Left forelimb (tissue), 1 donor: ENCODE results near the gene RND2.
A peak's percentile ranks its signal among the peaks of the same experiment; 100 is the strongest.

Experiments used
- DNase-seq: peaks from one replicate; pipeline ENCODE4 v3.0.0-alpha.2; 2018; ENCODE audit warnings: low spot score

RND2 gene

GRCh38 chr17:43006639-43007551 lies 18.1 kb upstream of the RND2 start, which contains the start of gene IFI35:
TSS of gene IFI35 (plus strand) at chr17:43006784. CDS start at chr17:43006948, 164 bp downstream.
- DNase-seq = peak; percentile 86

- DNase-seq = no peak
Observed at GRCh38 chr17:43010667-43011308, 14.2 kb upstream of the RND2 start.

- no peak for DNase-seq
Observed at GRCh38 chr17:43011728-43012472, 13.1 kb upstream of the RND2 start.

GRCh38 chr17:43013296-43013695 lies 11.7 kb upstream of the RND2 start:
- no peak for DNase-seq

- no peak for DNase-seq
Observed at GRCh38 chr17:43014020-43014648, 10.9 kb upstream of the RND2 start.

GRCh38 chr17:43014649-43015542 lies 10.1 kb upstream of the RND2 start:
- no peak for DNase-seq

GRCh38 chr17:43015579-43015978 lies 9.5 kb upstream of the RND2 start:
- DNase-seq = no peak

GRCh38 chr17:43016216-43016615 lies 8.8 kb upstream of the RND2 start:
- no peak for DNase-seq

GRCh38 chr17:43018008-43018853 lies 6.8 kb upstream of the RND2 start:
- no peak for DNase-seq

GRCh38 chr17:43018932-43019331 lies 6.1 kb upstream of the RND2 start:
- DNase-seq = no peak

- no peak for DNase-seq
Observed at GRCh38 chr17:43019418-43019817, 5.6 kb upstream of the RND2 start.

- no peak for DNase-seq
Observed at GRCh38 chr17:43020030-43020621, 4.9 kb upstream of the RND2 start.

GRCh38 chr17:43020789-43021740 lies 4.0 kb upstream of the RND2 start:
- DNase-seq = peak; percentile 78

GRCh38 chr17:43021741-43022512 lies 3.1 kb upstream of the RND2 start, which contains the start of gene VAT1:
TSS of gene VAT1 (minus strand) at chr17:43022385. CDS start at chr17:43022322, 63 bp downstream.
- peak; percentile 89 for DNase-seq

- no peak for DNase-seq
Observed at GRCh38 chr17:43025290-43025657, 243 bp downstream of the RND2 start.

GRCh38 chr17:43025766-43026537 lies 921 bp downstream of the RND2 start:
- DNase-seq = no peak

GRCh38 chr17:43026595-43026994 lies 1.6 kb downstream of the RND2 start:
- no peak for DNase-seq
